Stimulated activated CD4-positive, alpha-beta T cell treated with anti-CD3 and anti-CD28 coated beads, Interleukin-2, amount 100 ng/mL, for 24 hours (primary cell): ENCODE measurements around the gene MAGI2.
"Not testable (repeated sequence)": the region's sequence is repeated elsewhere in the genome, so short reads cannot be mapped to it uniquely, and the experiment has no call there.

ENCODE experiments used
- DNase-seq, 2 donors: peaks; one replicate each; pipeline ENCODE4 v3.0.0-alpha.2; 2020

MAGI2 gene

DNA sequence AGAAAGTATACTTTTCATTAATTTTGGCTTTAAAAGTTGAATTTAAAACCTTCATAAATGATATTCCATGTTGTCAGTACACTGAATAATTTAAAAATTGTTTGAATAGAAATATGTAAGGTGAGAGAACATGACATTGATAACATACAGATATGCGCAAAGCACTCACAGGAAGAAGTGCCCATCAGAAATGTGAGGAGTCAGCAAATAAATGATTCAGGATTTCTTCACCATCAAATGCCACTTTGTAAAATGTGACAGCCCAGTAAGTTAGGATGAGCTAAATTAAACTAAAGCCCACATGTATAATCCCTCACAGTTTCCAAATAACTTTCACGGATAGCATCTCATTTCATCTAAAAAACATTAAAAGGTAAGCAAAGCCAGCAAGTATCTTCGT is 417.6 kb downstream of the MAGI2 start:
- DNase-seq, result no peak

- DNase-seq, result no peak
Measured at GRCh38 chr7:79034730-79035129, 418.7 kb downstream of the MAGI2 start.

- not testable (repeated sequence) for DNase-seq
Measured at GRCh38 chr7:79019711-79020110, 433.8 kb downstream of the MAGI2 start.

- no peak for DNase-seq
Measured at GRCh38 chr7:79011921-79012320, 441.5 kb downstream of the MAGI2 start.

GRCh38 chr7:79009647-79010046 is 443.8 kb downstream of the MAGI2 start:
- DNase-seq, result no peak

DNA sequence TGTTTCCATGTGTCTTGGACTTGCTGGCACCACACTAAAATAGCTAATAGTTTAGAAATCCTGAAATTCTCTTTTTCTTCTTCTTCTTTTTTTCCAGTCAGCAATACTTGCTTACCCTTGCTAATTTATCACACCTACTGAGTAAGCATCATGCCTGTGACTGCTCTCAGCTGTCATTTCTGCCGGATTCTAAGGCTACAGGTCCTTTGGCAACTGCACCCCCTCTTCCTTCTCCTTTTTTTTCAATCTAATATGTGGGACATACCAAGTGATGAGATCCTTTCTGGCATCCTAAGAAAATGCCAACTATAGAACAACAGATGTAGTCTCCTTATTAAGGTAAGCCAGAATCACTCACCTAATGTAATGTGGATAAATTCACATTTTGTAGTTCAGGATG is 444.7 kb downstream of the MAGI2 start:
- no peak for DNase-seq

- no peak for DNase-seq
Measured at GRCh38 chr7:78996013-78996412, 457.5 kb downstream of the MAGI2 start.

GRCh38 chr7:78993341-78993740 is 460.1 kb downstream of the MAGI2 start:
- no peak for DNase-seq

DNA sequence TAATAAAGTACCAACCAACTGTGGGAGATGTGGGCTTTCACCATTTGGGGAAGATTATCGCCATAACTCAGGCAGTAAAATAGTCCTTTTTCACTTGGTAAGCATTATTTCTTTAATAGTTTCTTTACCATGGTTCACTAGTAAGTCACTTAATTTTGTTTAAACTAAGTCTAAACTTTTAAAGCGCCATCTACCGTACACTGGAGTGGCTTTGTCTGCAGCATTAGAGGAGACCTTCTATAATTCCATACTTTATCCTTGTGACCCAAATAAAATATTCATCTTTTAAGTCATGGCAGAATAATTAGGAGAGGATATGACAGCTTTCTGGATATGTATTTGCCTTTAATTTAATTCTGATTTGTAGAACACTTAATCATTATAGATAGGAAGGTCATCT is 468.0 kb downstream of the MAGI2 start:
- DNase-seq, result no peak

- no peak for DNase-seq
Measured at GRCh38 chr7:78983483-78983882, 470.0 kb downstream of the MAGI2 start.

DNA sequence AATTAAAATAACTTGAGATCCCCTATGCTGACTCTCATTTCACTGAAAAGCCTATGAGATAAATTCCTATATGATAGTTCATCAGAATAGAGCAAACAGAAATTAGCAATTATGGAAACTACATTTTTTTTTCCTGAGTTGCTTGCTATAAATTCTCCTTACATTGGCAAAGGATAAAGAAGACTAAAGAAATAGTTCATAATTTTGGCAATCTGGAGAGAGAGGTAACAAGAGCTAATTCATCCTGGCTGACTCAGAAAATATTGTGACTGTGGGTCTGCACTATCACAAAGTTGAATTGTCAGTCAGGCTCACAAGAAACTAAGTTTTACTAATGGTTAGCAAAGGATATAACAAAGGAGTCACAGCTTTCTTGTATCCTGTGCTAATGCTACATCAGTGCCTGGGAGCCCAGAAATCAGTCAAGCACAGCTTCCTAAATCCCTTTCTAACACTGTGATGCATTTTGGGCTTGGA is 483.0 kb downstream of the MAGI2 start:
- DNase-seq, result no peak

GRCh38 chr7:78968951-78969350 is 484.5 kb downstream of the MAGI2 start:
- no peak for DNase-seq

- DNase-seq, result not testable (repeated sequence)
Measured at GRCh38 chr7:78967561-78967960, 485.9 kb downstream of the MAGI2 start.

DNA sequence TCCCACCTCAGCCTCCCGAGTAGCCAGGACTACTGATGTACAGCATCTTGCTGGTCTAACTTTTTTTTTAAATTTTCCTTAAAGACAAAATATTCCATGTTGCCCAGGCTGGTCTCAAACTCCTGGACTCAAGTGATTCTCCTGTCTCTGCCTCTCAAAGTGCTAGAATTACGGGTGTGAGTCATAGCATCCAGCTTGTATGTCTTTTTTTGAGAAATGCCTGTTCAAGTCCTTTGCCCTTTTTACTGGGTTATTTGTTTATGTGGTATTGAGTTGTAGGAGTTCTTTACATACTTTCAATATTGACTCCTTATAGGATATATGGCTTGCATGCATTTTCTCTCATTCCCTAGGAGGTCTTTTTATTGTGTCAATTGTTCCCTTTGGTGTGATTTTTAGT is 486.4 kb downstream of the MAGI2 start:
- no peak for DNase-seq

DNA sequence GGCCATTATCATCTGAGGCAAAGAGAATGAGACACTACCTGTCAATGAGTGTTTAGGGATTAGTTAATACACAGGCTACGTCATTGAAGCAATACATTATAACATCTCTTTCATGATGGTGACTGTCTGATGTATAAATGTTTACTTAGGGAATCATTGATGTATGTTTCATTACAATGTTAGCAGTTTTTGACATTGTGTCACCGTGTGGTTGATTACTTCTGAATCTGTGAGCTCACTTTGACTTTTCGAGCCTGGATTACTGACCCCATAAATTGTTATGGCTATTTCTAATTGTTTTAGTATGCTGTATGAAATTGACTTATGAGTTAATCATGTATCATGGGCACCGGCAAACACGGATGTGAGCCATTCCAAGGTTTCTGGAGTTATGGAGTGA is 494.0 kb downstream of the MAGI2 start:
- no peak for DNase-seq

- no peak for DNase-seq
Measured at GRCh38 chr7:78955329-78955728, 498.1 kb downstream of the MAGI2 start.

GRCh38 chr7:78953726-78954363 is 499.6 kb downstream of the MAGI2 start:
- no peak for DNase-seq

GRCh38 chr7:78953090-78953489 is 500.4 kb downstream of the MAGI2 start:
- no peak for DNase-seq

- no peak for DNase-seq
Measured at GRCh38 chr7:78939669-78940068, 513.8 kb downstream of the MAGI2 start.

DNA sequence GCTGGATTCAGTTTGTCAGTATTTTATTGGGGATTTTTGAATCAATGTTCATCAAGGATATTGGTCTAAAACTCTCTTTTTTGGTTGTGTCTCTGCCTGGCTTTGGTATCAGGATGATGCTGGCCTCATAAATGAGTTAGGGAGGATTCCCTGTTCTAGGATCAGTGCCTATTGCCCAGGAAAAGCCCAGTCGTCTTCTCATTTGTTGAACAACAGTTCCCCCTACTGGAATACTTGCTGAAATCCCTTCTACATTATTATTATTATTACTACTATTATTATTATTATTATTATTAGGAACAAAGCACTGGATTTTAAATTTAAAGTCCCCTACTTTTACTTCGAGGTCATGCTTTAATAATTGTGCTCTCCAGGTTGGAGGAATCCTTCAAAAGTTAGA is 528.9 kb downstream of the MAGI2 start:
- no peak for DNase-seq

DNA sequence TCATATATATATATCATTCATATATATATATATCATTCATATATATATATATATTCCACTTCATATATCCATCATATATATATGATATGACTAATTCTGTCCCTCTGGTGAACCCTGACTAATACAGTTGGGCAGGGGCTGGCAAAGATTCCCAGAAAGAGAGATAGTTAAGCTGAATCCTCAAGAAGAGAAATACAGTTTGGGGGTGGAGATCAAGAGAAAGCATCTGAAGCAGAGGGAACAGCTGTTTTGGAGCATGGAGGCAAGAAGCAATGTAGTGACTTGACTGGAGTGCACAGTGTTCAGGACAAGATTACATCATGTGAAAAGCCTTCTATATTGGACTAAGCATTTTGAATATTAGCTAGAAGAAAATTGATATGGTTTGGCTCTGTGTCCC is 540.7 kb downstream of the MAGI2 start:
- no peak for DNase-seq

GRCh38 chr7:78906735-78907134 is 546.7 kb downstream of the MAGI2 start:
- DNase-seq, result no peak

DNA sequence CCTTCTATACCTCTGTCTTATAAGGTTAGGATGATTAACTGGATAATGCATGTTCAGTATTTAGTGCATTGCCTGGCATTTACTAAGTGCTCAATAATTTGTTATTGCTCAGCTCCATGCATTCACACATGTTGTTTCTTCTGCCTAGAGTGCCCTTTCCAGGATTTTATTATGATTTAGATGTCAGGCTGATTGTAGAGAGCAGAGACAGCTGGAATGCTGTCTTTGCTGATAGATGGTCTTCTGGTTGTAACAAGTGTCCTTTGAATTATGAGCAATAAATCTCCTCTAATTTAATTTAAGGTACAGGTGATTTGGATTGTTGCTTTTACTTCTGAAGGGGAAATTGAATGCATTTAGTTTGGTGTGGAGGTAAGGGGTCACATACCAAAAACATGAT is 548.0 kb downstream of the MAGI2 start:
- no peak for DNase-seq

DNA sequence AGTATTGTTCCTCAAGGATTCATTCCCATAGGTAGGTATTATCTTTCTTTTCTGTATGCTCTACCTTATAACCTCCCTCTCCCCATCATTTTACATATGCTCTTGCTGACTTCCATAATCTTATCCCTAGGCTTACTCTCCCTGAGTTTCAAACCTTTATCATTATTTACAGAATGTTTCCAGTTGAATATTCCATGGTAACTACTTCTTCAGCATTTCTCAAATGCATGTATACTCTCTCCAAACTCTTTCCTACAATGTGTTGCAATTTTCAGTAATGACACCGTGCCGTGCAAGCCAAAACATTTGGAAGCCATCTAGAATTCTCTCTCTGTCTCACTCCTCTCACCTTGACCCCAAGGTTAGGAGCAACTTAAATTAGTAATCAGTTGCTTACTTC is 548.5 kb downstream of the MAGI2 start:
- DNase-seq, result no peak

DNA sequence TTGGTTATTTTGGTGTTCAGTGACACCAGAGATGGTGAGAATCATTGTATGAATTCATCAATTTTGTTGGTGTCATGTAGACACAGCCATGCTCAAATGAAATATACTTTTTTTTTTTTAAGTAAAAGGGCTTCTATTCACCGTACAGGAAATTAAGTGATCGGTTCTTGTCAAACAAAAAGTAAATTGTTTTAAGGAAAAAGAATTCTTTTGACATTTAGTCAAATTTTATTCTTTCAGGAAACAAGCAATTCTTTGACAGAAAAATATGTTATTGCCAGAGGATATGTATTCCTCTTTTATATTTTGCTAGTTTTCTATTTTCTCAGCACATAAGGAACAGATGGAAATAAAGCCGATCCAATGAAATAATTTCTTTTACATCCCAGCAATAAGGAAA is 551.9 kb downstream of the MAGI2 start:
- no peak for DNase-seq

DNA sequence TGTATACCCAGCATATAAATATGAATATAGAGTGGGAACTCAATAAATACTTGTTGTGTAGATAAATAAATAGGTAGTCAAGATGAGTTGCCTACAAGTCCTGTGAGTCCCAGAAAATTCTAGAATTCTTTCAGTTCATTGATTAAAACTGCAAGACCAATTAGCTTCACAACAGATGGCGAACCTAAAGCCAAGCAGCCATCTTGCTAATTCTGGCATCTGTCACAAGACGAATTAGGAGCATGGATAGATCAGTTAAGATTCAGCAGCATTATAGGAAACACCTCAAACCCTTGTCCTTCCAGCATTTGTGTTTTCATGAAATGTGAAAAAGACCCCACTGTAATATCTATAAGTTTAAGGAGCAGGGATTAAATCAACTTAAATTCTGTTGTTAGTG is 552.7 kb downstream of the MAGI2 start:
- DNase-seq, result no peak
